ENCODE data around the gene FHOD3.
"Not testable (repeated sequence)": the region's sequence is repeated elsewhere in the genome, so short reads cannot be mapped to it uniquely, and the experiment has no call there.

The FHOD3 gene

DNA sequence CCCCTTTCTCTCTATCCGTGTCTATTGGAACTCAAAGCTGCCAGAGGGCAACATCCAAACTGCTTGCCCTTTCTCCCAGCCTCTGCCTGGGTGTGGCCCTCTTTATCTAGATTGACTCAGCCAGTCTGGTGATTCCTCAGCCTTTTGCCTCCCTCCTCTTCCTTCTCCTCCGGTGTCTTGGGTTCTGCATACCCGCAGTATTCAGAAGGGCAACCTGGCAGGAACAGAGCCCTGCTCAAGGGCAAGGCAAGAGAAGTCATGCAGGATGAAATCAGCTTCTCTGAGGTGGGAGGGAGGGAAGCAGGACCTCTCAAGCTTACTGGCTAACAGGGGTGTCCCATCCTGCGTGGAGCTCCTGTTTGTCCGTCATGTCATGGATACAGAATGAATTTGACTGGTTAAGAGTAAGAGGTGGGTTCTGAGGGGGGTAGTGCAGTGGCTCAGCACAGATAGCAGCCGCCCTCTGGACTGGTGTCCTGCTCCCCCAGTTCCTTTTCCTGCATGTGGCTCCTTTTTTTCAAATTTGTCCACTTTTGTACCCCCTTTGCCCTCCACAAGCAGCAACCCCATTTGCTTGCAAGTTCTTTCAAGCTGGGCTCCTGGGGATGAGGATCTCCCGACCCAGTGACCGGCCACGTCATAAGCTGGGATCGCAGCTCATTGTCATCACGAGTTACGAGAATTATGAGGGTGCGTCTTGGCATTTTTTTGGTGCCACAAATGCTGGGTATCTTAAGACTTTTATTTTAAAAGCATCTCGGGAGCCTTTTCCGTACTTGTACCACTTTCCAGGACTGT, 154.1 kb downstream of the FHOD3 start:
- no peak for DNase-seq (ENCODE audit: low spot score)

DNA sequence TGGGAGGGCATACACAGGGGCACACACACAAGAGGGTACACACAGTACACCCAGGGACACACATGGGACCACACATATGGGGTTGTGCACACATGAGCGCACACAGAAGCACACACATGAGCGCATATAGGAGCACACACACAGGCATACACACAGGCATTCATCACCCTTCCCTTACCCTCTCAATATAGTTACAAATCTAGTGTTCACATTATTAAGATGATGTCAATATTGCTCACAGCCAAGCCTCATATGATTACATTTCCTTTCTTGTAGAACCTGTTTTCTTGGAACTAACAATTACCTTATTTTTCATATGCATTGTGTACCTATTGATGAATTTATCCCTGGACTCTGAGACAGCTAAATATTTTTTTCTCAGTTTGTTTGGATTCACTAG, 156.7 kb downstream of the FHOD3 start:
- DNase-seq (ENCODE audit: low spot score): no peak

DNA sequence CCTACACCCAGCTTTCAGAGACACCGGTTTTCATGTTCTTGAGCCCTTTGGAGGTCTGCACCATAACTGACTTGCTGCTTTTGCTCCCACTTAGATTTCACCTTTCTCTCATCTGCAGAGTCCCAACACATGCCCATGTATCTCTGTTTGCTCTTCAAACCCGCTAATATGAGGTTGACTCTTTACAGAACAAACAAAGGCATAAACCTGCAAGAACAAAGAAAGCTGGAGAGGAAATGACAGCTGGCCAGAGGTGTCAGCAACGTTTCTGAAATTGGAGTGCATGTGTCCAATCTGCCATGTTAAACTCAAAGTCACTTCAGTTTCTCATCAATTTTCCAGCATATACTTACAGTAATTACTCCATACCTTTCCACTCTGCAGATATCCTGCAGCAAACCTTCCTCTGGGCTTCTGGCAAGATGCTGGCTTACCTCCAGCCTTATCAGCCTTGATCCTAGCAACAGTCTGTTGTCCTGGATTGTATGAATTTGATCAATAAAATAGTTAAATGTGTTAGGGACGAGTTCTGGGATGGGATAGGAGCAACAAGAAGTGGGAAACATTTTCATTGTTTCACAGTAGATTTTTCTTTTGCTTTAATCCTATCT, 157.4 kb downstream of the FHOD3 start:
- DNase-seq (ENCODE audit: low spot score): no peak

DNA sequence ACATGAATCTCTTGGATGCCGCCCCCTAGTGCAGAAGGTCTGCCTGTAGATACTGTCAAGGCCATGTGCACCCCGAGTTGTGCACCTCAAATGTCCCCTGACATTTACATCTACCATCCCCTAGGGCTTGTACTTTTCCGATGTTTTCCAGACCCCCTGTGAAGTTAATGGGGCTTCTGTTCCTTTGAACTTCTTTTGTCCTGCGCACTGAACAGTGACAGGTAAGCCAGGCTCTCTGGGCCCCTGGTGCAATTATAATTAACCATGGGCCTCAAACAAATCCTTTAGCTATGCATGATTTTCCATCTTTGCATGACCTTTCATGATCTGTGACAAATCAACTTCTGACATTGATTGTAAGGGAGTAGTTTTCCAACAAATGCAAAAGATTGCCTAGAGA, 158.4 kb downstream of the FHOD3 start:
- DNase-seq (ENCODE audit: low spot score): no peak

DNA sequence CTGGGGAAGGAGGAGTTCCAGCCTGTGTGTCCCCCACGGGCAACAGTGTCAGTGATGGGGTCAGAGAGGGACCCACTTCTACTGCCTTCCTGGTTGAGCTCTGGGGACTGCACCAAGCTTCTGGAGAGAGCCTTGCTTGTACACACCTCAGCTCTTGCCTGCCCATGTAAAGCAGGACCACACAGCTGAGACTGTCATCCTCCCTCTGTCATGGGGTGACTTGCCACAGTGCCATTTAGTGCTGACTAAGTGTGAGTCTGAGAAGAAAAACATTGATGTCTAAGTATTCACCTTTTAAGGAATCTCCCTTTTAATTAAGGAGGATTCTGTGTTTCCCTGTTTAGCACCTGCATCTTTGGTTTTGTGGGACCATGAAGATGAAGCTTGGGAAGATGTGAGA, 159.1 kb downstream of the FHOD3 start:
- no peak for DNase-seq (ENCODE audit: low spot score)

DNA sequence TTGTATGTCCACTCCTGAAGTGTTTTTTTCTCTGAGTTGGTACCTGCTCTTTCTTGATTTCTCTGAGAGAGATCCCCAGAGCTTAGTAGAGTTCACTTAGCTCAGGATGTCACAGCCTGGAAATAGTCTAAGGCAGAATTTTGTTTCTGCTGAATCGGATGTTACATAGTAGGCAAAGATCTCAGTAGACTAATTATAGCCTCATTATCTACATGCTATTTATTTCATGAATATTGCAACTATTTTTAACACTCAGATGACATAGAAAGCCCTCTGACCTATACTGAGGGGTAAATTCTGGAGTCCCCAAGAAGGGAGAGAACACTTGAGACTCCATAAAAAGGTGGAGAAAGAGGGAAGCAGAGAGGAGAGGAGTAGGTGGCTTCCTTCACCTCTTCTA, 160.2 kb downstream of the FHOD3 start:
- DNase-seq (ENCODE audit: low spot score): no peak

DNA sequence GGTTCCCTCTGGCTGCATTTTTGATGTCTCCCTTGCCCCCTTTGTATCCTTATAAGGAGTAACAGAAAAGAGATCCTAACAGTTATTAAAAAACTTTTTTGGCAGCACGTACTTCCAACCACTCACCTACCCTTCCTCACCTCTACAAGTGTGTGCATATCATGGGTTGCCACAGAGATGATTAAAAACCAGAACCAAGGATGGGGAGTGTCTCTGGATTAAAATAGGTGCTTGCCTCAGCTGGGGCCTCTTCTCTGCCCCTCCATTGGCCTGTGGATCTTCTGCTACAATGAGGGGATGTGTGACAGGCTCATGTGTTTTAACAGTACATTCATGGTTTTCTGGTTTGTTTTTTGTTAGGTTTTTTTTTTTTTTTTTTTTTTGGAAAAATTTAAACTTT, 160.8 kb downstream of the FHOD3 start:
- no peak for DNase-seq (ENCODE audit: low spot score)

DNA sequence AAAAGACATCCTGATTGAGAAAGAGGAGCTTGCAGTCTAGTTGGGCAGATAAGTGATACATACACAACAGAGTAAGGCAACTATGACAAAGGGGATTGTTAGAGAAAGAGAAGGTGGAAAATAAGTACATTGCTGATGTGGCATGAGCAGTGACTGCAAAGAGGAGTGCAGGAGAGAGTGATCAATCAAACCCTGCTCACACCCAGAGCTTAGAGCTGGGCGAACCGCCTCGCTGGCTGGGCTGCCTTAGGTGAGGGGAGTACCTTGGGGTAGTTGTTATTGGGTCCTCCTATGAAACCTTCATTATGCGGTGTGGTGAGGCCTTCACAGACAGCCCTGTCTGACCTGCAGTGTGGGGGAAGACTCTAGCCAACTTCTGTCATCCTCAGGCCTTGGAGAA, 161.7 kb downstream of the FHOD3 start:
- no peak for DNase-seq (ENCODE audit: low spot score)

DNA sequence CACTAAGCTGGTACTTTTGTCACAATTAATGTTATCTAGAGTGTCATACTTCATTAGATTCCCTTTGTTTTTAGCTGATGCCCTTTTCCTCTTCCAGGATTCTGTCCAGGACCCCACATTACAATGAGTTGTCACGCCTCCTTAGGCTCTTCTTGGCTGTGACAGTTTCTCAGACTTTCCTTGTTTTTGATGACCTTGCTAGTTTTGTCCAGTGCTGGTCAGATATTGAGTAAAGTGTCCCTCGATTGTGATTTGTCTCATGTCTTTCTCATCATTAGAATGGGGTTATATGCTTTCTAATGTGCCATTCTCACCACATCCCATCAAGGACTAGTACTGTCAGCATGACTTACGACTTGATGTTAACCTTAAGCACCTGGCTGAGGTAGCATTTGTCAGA, 162.3 kb downstream of the FHOD3 start:
- no peak for DNase-seq (ENCODE audit: low spot score)

DNA sequence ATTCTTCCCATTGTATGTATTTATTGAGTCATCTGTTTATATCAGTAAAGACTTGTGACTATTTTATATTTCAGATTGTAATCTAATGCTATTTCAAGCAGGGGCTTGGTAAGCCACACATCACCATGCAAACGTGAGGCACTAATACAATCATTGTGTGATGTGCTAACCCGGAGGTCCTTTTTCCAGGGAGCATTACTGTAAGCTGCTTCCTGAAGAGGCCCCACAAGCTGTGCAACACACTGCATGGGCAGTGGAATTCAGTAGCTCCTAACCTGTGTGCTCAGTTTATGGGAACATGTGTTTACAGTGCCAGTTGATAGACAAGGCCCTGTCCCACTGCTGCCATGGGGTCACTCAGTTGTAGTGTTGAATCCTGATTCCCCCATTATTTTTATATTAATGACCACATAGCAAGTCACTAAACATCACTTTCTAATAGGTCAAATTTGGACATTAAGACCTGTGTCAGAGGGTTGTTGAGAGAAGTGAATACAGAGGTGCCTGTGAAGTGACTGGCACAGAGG, 162.9 kb downstream of the FHOD3 start:
- DNase-seq (ENCODE audit: low spot score): no peak

DNA sequence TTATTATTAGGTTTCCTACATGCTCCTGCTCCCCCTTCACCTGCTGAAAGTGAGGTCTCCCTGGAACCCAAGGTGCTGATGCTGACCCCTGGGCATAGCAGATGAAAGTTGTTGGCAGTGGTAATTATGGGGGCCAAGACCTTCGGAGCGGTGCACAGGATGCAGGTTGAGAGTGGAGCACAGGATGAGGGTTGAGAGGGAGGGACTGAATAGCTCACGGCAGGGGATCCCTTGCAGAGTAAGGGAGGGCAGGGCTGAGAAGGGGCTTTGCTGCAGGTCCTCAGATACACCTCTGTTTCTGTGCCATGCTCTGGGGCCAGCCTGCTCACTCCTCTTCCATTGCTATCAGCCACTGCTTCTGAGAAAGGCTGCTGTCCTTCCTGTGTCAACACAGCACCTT, 163.3 kb downstream of the FHOD3 start:
- DNase-seq (ENCODE audit: low spot score): no peak

DNA sequence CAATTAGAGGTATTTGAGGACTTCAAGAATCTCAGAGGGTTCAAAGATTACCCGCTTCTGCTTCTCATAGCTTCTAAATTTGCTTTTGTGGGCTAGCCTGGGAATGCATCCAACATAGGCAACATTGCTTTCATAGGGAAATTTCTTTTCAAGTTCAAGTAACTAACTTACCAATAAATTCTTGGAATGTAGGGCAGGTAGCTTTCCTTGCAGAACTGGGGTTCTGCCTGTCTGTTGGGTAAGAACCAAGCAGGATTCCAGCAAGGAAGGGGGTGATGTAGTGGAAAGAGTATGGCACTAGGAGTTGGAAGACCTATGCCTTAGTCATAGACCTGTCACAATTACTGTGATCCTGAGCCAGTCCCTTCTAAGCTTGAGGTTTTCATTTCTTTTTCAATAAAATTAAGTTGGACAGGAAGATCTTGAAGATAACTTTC, 164.1 kb downstream of the FHOD3 start:
- DNase-seq (ENCODE audit: low spot score): no peak

DNA sequence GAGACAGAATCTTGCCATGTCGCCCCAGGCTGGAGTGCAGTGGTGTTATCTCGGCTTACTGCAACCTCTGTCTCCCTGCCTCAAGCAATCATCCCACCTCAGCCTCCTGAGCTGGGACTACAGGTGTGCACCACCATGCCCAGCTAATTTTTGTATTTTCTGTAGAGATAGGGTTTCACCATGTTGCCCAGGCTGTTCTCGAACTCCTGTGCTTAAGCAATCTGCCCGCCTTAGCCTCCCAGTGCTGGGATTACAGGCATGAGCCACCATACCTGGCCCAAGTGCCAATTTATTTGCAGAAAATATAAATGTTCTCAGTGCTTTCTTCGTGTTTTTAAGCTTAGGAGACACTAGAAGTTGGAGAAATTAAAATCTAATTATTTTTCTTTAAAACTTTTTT, 166.0 kb downstream of the FHOD3 start:
- DNase-seq (ENCODE audit: low spot score): not testable (repeated sequence)

DNA sequence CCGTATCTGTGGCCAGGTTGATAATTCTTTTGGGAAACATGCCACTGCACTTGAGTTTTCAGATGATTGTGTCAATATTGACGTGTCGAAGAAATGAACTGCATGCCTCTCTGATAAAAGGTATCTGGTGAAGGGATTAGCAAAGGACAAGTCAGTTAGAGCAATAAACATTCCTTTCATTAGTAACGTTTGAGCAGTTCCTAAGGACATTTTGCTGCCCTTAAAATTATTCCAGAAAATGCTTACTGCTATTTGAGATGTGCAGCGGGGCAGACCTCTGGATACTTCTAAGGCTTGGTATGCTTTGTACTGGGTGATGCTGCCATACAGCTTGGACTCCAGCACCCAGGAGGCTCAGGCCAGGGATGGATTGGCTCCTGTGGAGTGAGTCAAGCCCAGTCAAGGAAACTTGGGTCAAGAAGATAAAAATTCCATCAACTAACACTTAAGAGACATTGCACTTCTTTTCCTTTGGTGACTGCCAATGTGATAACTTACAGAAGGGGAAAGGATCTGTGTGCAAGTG, 166.7 kb downstream of the FHOD3 start:
- no peak for DNase-seq (ENCODE audit: low spot score)

DNA sequence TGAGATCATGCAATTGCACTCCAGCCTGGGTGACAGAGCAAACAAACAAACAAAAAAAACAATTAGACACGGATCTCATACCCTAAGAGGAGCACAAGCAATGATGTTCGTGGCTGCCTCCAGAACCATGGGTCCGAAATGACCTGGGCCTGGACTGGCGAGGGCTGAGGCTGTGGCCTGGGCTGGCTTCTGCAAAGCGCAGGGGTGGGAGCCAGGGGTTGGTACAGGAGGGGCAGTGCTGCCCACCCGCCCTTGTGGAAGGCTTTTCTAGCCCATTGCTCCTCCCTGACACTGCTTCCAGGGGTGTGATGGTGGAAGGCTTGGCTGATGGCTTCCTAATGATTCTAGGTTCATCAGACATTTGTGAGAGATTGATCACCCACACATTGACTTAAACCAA, 167.8 kb downstream of the FHOD3 start:
- DNase-seq (ENCODE audit: low spot score): no peak

DNA sequence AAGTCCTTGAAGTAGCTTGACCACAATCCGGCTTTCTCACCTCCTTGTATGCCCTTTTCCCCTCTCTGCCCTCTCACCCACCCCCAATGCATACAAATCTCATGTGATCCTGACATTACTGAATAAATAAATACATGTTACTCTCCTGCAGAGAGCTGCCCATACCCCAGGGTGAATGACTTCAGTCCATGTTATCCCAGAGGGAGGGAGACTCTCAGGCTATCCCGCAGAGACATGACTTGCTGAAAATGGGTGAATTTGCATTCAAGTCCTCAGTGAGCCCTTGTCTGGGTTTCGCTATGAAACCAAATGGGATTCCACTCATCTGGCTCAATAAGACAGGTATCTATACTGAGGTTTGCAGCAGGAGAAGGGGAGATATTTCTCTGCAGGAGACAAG, 168.5 kb downstream of the FHOD3 start:
- DNase-seq (ENCODE audit: low spot score): no peak

DNA sequence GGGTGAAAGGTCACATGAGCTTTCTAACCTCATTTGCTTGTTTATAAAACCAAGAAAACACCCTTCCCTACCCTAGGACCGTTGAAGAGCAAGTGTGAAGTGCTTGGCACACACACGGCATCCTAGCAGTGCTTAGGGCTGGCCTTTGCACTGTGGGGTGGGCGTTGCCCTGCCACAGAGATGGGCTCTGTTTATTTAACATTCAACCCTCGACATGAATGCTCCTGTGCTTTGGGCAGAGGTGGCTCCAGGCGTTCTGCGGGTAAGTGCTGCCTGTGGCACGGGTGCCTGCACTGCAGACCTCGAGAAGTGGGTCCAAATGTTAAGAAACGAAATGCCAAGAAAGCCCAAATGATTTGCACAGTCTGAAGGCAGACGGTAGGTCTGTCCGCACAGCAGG, 170.1 kb downstream of the FHOD3 start:
- no peak for DNase-seq (ENCODE audit: low spot score)

DNA sequence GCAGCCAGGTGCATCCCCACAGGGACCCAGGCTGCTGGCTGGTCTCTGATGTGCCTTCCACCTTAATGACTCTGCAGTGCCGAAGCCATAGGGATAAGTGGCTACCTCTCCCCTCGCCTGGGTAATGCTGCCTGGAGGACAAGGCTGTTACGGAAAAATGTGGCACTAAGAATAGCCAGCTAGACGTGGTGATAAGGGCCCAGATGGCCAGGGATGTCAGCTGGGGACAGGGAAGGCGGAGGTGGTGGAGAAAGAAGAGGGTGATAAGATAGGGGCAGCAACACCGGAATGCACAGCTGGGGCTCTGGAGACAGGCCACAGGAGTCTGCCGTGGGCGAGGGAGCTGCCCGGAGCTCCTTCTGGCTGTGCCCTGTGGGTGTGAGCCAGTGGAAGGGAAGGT, 170.6 kb downstream of the FHOD3 start:
- no peak for DNase-seq (ENCODE audit: low spot score)

DNA sequence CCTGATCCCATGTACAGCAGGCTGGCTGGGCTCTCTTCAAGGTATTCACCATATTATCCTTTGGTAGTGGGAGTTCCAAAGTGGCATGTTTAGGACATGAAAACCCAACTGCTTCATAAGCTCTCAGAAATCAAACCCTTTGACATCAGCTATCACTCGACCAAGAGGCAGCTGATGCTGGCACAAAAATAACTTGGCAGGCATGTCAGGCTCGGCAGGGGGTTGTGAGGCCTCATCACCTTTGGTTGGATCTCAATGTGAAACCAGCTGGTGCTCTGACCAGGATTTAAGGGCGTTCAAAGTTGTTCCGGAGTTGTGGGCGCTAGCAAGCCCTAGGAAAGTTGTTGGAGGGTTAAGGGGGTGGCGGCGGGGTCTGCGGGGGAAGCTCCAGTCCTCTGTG, 171.9 kb downstream of the FHOD3 start:
- no peak for DNase-seq (ENCODE audit: low spot score)

DNA sequence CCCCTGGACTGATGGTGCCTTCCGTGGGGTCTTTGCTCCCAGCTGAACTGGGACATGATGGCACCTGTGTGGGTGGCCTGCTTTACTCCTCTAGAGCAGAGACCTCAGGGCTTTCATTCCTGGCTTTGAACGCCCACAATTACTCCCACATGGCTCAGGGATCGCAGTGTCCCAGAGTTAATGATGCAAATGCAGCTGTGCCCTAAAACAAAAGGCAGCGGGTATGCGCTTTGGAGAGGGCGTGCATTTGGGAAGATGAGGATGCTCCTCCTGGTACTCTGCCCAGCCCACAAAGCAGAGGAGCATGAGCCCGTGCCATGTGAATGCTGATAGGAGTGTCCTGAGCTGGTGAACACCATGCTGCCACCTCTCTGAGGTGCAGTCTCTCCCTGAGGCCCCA, 173.4 kb downstream of the FHOD3 start:
- no peak for DNase-seq (ENCODE audit: low spot score)

DNA sequence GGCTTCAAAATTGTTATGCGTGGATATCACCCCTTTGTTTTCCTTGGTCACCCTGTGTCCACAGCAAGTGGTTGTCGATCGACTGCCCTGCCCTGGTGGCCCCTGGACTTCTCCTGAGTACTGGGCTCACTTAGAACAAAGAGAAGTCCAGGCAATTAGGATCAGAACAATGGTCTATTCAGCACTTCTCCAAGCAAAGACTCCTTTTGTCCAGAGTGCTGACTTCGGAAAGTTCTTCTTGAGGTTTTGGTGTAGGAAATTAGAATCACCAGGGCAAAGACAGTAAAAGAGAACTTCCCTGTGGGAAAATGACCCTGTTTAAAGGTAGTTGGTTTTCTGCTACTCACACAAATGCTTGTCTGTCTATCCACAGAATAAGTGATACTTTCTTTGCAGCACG, 173.9 kb downstream of the FHOD3 start:
- DNase-seq (ENCODE audit: low spot score): no peak

DNA sequence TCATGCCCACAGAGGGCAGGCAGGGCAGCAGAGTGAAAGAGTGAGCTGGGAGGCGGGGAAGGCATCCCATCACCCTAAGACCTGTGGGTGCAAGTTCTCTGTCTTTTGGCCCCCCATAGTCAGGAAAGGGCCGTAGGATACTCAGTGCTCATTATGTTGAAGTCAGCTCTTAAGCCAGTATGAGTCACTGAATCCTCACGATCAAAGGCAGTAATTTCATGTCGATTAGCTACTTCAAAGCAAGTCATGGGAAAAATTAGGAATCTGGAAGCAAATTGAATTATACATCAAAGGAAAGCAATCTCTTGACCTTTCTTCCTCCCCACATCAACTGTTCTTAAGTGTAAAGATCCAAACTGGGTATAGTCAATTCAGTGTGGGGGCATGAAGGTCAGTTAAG, 178.9 kb downstream of the FHOD3 start:
- no peak for DNase-seq (ENCODE audit: low spot score)

DNA sequence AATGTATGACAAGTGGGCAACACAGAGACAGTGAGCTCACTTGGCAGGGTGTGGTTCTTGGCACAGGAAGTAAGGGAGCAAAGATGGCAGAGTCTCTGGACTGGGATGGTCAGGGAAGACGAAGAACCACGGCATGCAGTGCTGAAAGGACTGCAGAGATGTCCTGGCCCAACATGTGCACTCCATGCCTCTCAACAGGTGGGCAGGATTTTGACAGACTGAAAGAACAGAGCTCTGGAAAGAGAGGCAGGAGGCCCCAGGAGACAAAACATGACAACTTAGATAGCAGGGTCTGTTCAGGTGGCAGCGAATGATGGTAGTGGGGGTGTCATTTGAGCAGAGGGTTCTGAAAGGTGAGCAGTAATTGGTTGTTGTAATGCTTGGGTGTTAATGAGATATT, 180.3 kb downstream of the FHOD3 start:
- no peak for DNase-seq (ENCODE audit: low spot score)
